Endodermal cell (in vitro differentiated cells): ENCODE results near the gene ZNF592. TPM values are rescaled to one million over a fixed set of nuclear protein-coding genes. Genes with fewer than 3 reads are reported as not detected.

Experiments
- DNase-seq: peaks from one replicate; pipeline ENCODE4 v3.0.0-alpha.2; 2017
- H3K27ac ChIP-seq: 2 replicates; pipeline ENCODE4 v1.5.1; 2013; ENCODE audit warnings: mild to moderate bottlenecking, low read depth, low read length, moderate library complexity
- H3K27me3 ChIP-seq: 2 replicates; pipeline ENCODE4 v1.6.1; 2013; ENCODE audit warnings: mild to moderate bottlenecking, low read length, moderate library complexity; ENCODE audit not compliant: insufficient read depth, control insufficient read depth, poor library complexity, severe bottlenecking
- H3K36me3 ChIP-seq: 2 replicates; pipeline ENCODE4 v1.7.0; 2013; ENCODE audit warnings: mild to moderate bottlenecking, low read length, moderate library complexity; ENCODE audit not compliant: control insufficient read depth, insufficient read depth
- H3K4me1 ChIP-seq: one replicate; pipeline ENCODE4 v1.7.0; 2013; ENCODE audit warnings: low read length; ENCODE audit not compliant: control insufficient read depth, insufficient read depth
- H3K4me3 ChIP-seq: 2 replicates; pipeline ENCODE4 v1.5.1; 2013; ENCODE audit warnings: mild to moderate bottlenecking, low read length, moderate library complexity
- H3K9ac ChIP-seq: 2 replicates; pipeline ENCODE4 v1.6.1; 2013; ENCODE audit warnings: mild to moderate bottlenecking, low read length, moderate library complexity; ENCODE audit not compliant: poor library complexity, severe bottlenecking; ENCODE audit errors: extremely low read depth
- H3K9me3 ChIP-seq: 2 replicates; pipeline ENCODE4 v1.6.1; 2013; ENCODE audit warnings: mild to moderate bottlenecking, low read length, moderate library complexity; ENCODE audit not compliant: control insufficient read depth
- H3K27ac Mint-ChIP-seq: 2 replicates; pipeline ENCODE4 v1.8.0; 2020; ENCODE audit warnings: mixed read lengths
- H3K27me3 Mint-ChIP-seq: 2 replicates; pipeline ENCODE4 v1.8.0; 2021; ENCODE audit warnings: mild to moderate bottlenecking, mixed read lengths; ENCODE audit not compliant: insufficient read depth
- H3K36me3 Mint-ChIP-seq: 2 replicates; pipeline ENCODE4 v1.8.0; 2020; ENCODE audit warnings: low read depth, mixed read lengths
- H3K4me1 Mint-ChIP-seq: 2 replicates; pipeline ENCODE4 v1.8.0; 2020; ENCODE audit warnings: mixed read lengths
- H3K4me3 Mint-ChIP-seq: 2 replicates; pipeline ENCODE4 v1.8.0; 2020; ENCODE audit warnings: mild to moderate bottlenecking, moderate library complexity, mixed read lengths
- H3K9me3 Mint-ChIP-seq: 2 replicates; pipeline ENCODE4 v1.8.0; 2020; ENCODE audit warnings: mild to moderate bottlenecking, mixed read lengths
- CTCF ChIP-seq: fragments of 200-600 bp; sonication (generic); conservative IDR thresholded peaks from 2 replicates; pipeline ENCODE4 v1.5.0; 2021; ENCODE audit warnings: antibody characterized with exemption, mild to moderate bottlenecking
- WGBS, 2 experiments: methylation state at CpG; one replicate each; pipeline versions ENCODE4 v1.1.5 to v1.1.7; 2013; ENCODE audit warnings: missing lambda C conversion rate in 2 of 2, mixed read lengths in 1 of 2; ENCODE audit not compliant: insufficient coverage in 1 of 2, insufficient read length in 1 of 2; 5-methylcytosine and 5-hydroxymethylcytosine counted together
- total RNA-seq, 2 donors: library from RNA; stranded (reverse); fragmentation: NEBNext Ultra II Directional in 1 of 2; extraction: Animal tissue kit (Norgen Biotek cat#: 25700) in 1 of 2; gene quantifications; 2 replicates in 1 of 2; 3 replicates in 1 of 2; pipeline ENCODE4 v1.2.1, GENCODE V29; 2021

The ZNF592 gene
- total RNA-seq, 2 donors from 2014 or later, result 33.3 to 35.2 TPM

GRCh38 chr15:84755736-84756527 is 7.5 kb downstream of the ZNF592 start:
- Mint-ChIP-seq H3K36me3 (peaks cover 11% of the 10 kb centered on the region), H3K9me3 (no peaks in the 10 kb centered on the region), H3K4me1 (peaks cover 38% of the 10 kb centered on the region), H3K4me3 (no peak overlapping the region), H3K27me3 (no peaks in the 10 kb centered on the region), H3K27ac (peak overlapping the region; percentile 87)
- Histone ChIP-seq H3K9ac (no peak overlapping the region), H3K27me3 (no peaks in the 10 kb centered on the region), H3K4me1 (peaks cover 4% of the 10 kb centered on the region), H3K36me3 (peaks cover 17% of the 10 kb centered on the region), H3K27ac (no peak overlapping the region), H3K4me3 (peak overlapping the region; percentile 66), H3K9me3 (no peaks in the 10 kb centered on the region)
- 89 to 93% methylated on average over 1 of the region's 1 CpG for WGBS, 2 experiments
- peak; percentile 72 for DNase-seq
- TF ChIP-seq CTCF, result no peak

GRCh38 chr15:84759018-84759417 is 10.6 kb downstream of the ZNF592 start:
- Histone ChIP-seq H3K4me3 (no peak overlapping the region), H3K9me3 (no peaks in the 10 kb centered on the region), H3K4me1 (peaks cover 10% of the 10 kb centered on the region), H3K36me3 (peaks cover 8% of the 10 kb centered on the region), H3K9ac (no peak overlapping the region), H3K27me3 (no peaks in the 10 kb centered on the region), H3K27ac (no peak overlapping the region)
- DNase-seq, result no peak
- no peak overlapping the region for H3K27ac Mint-ChIP-seq
- no peak overlapping the region for H3K4me3 Mint-ChIP-seq
- WGBS, 2 experiments, result 100% methylated on average over 1 of the region's 1 CpG
- peaks cover 3% of the 10 kb centered on the region for H3K36me3 Mint-ChIP-seq
- no peaks in the 10 kb centered on the region for H3K27me3 Mint-ChIP-seq
- H3K9me3 Mint-ChIP-seq, result no peaks in the 10 kb centered on the region
- no peak for TF ChIP-seq CTCF
- H3K4me1 Mint-ChIP-seq, result peaks cover 19% of the 10 kb centered on the region

- 100% methylated on average over 1 of the region's 1 CpG; no CpG with 5 or more reads in 1 of the 2 experiments for WGBS, 2 experiments
- no peak for DNase-seq
- Mint-ChIP-seq H3K4me3 (no peak overlapping the region), H3K27ac (no peak overlapping the region), H3K36me3 (peaks cover 7% of the 10 kb centered on the region), H3K9me3 (no peaks in the 10 kb centered on the region), H3K27me3 (no peaks in the 10 kb centered on the region), H3K4me1 (peaks cover 16% of the 10 kb centered on the region)
- Histone ChIP-seq H3K9me3 (no peaks in the 10 kb centered on the region), H3K36me3 (peaks cover 20% of the 10 kb centered on the region), H3K27me3 (no peaks in the 10 kb centered on the region), H3K4me1 (peaks cover 10% of the 10 kb centered on the region), H3K4me3 (no peak overlapping the region), H3K27ac (no peak overlapping the region), H3K9ac (no peak overlapping the region)
- TF ChIP-seq CTCF, result no peak
These were observed 11.8 kb downstream of the ZNF592 start for GRCh38 chr15:84760219-84760618.
